Activated CD4-positive, CD25-positive, alpha-beta regulatory T cell (primary cell): Measurements from ENCODE around the gene L3MBTL4.

ENCODE experiments used
- DNase-seq, 4 experiments: peaks; one replicate each; lab custom pipeline; 2025; lab: John Stamatoyannopoulos, UW

L3MBTL4 gene

DNA sequence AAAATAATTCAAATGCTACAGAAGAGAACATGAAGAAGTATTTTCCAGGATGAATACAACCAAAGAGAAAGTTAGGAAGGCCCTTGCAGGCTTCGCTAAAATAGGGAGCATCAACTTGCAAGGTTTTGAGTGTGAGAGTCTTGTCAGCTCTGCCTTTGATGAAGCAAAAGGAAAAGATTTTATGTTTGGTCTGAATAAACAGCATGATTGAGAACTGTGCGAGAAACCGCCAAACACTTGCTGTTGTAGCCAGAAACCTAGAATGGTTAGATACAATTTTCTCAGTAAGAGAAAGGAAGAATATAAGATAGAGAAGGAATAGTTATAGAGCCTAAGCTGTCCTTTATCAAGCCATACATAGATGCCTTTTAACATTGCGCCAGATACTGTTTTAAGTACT lies 163.6 kb downstream of the L3MBTL4 start:
- DNase-seq, result no peak

DNA sequence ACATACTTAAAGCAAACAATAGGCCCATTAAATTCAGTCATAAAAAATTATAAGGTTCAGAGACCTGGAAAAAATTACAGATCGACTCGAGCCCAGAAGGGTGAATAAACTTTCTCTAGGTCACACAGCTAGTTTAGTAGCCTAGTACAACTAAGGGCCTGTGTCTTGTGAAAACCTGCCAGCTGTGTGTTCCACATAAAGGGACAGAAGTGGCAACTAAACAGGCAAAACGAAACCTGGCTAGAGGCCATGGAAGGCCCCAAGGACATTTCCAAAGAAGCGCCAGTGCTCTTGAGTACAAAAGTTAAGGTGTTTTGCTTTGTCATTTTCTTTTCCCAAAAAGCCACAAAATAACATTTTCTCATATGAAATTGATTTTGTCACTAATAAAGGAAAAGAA lies 164.9 kb downstream of the L3MBTL4 start:
- DNase-seq, result no peak

DNA sequence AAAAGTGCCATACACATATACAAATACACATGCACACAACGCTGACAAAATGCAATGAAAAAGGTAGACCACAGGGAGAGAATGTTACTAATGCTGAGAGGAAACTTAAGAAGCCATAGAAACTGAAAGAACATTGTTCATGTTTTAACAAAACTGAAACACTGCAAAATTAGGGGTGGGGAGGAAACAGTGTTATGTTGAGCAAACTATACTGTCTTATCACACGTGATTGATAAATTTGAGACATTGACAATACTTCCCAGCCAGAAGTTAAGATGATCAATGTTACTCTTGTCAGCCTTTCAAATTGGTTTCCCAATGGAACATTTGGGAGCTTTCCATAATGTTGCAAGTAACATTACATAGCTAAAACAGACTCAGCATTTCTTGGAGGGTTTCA lies 165.5 kb downstream of the L3MBTL4 start:
- DNase-seq, result no peak

DNA sequence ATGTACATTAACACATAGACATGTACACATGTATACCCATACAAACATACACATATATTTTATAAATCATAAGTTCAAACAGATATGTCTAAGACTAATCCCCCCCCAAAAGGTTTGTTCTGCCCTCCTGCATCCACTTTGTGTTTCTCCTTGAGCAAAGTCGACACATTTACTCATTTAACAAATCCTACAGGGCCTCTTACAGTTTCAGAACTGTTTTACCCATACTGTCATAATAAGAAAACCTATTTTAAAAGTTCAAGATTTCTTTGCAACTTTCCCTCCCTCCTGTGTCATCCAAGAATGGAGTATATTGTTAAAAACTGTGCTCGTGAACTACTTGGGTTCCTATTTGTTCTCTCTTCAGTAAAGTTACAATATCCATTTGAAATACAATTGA lies 166.7 kb downstream of the L3MBTL4 start:
- DNase-seq, result no peak

DNA sequence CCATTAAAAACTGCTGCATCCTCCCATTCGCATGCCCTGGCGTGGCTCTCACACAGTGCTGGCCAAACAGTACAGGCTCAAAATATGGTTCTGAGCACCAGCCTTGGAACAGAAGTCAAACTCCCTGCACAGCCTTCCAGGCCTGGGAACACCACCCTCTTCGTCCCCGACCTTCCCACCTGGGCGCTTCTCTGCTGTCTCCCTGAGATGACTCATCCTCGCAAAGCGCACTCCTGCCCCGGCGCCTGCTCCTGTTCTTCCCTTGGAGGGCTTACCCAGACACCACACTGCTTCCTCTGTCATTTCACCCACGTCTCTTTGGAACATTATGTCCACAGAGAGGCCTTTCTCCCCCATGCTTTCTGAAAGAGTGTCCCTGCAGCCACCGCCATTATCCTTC lies 172.7 kb downstream of the L3MBTL4 start:
- no peak for DNase-seq

DNA sequence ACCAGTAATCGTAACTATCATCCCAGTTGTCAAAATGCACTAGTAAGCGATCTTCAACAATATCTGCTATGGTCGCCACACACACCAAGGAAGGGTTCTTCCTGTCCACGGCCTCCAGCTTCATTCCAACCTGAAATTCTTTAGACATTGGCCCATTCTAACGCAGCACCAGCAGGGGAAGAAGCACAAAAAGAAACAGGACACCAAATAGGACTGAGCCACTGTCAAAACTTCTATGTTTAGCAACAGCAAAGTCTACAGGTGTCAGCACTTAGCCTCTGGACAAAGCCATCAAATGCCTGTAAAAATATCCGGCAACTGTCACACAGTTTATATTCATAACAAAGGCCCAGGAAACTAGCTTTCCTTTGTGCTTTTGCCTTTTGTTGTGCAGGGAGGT lies 175.0 kb downstream of the L3MBTL4 start:
- no peak for DNase-seq

DNA sequence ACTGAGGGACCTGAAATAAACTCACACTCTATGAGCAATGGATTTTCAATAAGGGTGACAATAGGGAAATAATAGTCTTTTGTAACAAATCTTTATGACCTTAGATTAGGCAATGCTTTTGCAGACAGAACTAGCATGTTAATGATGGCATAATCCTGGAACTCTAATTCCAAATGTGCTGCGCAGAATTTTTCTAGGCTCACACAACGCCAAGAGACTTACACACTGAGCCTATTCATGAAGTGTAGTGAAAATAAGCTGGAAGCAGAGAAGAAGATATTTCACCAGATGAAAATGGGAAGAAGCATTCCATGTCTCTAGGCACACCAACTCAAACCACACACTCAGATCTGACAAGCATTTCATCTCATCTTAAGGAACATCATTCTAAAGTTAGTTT lies 178.5 kb downstream of the L3MBTL4 start:
- no peak for DNase-seq

DNA sequence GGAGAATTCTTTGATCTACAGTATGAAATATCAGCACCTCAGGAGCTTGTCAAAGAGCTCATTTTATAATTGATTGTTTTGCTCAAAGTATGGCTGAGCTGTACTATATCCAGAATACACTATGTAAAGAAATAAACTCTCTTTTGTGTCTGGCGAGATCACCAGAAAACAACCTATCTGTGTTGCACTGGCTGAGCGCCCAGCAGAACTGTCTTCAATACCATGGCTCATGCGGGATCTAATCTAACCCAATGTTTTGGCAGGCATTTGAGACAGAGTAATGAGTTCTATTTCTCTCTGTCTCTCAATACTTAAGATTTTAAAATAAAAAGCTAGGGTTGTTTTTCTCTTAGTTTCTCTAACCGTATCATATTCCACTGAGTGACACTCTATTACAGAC lies 192.4 kb downstream of the L3MBTL4 start:
- no peak for DNase-seq

DNA sequence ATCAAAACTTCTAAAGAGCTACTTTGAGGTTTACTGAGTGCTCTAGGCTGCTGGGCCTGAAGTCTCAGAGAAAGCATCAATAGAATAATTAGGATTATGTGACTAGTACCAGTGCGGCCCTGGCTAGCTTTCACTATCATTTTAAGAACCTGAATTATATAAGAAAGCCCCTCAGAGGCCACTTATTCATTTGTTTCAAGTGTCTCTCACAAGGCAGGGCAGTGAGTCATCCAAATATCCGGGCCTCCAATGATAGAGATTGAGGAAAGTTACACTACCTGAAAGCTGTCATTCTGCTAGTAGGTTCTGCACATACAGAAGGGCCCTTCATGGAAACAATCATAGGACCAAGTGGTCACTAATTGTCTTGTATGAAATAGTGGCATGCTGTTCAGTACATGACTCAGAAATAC lies 193.1 kb downstream of the L3MBTL4 start:
- DNase-seq, result no peak

DNA sequence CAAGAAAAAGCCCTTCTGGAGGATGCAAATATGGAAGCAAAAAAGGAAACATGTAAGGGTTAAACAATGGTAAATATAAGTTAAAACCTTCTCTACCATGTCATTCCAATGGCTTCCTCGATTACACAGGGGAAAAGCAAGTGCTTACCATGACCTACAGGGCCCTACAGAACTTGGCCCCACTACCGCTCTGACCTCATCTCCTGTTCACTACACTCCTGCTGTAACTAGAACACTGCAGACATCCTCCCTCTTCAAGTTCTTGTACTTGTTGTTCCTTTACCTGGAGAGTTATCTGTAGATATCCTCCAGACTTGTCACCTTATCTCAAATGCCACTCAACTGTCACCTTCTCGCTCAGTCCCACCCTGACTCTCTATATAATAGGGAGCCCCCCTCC lies 194.6 kb downstream of the L3MBTL4 start:
- no peak for DNase-seq

DNA sequence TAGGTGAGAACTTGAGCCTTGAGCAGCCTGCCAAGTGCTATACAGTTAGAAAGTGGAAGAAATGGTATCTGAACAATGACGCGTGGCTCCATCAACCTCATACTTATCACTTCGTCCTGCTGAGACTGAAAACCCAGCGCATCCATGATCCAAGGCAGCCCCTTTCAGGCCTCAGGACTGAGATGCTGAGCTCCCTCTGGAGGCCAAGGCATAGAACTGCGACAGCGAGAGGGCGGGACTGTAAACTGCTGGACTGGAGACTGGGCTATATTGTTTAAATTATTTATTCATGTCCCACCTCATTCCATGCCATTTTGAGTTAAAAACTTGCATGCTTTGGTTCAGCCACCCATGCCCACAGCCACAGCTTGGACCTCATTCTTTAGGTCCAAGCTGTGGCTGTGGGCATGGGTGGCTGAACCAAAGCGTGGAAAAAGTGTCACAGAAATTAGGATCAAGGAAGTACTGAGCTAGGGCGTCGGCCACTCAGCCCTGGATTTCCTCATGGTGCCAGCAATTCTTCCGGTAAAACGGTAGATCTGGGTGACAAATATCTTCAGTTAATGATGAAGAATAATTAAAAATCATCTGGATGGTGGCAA lies 195.5 kb downstream of the L3MBTL4 start:
- no peak for DNase-seq

DNA sequence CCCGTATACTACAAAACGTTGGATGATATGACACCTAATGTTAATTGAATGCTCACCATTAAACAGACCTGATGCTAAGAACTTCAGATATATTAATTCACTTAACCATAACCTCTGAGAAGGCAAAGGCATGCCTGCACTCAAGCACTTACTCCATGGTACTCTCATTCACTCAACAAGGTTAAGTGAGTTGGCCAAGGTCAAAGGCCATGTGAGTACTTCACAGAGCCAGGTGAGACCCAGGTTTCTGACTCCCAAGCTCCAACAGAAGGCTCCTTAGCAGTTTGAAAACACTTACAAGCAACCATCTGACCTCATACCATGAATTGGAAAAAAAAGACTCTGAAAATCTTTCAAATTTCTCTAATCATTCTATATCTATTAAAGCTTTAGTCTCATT lies 198.8 kb downstream of the L3MBTL4 start:
- no peak for DNase-seq

DNA sequence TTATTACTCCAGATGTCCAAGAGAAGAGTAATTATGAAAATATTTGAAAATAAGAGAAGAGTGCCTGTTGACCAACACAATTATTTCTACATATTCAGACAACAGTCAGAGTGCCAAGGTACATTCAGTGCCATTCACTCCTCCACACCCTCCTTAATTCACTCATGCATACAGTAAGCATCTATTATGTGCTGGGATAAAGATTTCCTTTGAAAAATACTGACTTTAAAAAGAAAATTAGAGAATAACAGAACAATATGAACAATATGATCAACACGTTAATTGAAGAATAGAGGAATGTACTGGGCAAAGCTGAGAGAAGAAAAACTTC lies 203.6 kb downstream of the L3MBTL4 start:
- no peak for DNase-seq

DNA sequence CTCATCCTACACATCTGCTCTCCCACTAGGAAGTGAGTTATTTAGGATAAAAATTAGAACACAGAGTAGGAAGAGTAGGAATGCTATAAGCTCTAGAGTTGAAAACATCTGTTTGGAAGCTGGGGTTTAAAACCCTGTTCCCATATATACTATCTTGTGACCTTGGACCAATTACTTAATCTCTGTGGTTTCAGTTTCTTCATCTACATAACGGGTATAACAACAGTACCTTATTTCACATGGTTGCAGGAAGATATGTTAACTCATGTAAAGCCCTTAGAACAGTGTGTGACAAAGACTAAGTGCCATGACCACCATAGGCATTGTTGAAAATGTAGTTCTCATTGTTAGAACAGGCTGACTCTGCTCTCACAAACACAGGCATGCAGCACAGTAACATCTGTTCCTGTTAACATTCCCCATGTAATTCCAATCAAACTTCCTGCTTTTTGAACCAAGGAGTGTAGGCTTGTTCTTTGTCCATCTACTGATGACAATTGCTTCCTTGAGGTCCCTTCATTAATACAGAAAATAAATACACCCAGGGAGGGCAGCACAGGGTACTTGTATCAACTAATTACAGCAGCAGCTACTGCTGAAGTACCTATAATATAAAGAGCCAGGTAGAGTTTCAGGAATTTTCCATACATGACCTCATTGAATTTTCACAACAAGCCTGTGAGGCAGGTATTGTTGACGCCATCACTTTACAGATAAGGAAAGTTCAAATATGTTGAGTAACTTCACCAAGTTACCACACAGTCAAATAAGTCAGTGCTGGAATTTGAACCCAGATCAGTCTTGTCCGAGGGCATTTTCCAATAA lies 204.2 kb downstream of the L3MBTL4 start:
- DNase-seq, result no peak

DNA sequence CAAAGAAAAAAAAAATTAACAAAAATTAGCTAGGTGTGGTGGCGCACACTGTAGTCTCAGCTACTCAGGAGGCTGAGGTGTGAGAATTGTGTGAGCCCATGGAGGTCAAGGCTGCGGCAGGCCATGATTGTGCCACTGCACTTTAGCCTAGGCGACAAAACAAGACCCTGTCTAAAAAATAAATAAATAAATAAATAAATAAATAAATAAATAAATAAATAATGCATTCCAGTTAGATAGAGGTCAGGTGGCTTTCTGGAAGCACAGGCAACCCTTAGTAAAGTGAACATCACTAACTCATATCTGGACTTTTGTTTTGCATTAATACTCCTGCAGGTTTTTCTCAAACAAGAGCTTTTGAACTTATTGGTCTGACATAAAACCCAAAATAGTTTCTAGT lies 206.8 kb downstream of the L3MBTL4 start:
- DNase-seq, result no peak

DNA sequence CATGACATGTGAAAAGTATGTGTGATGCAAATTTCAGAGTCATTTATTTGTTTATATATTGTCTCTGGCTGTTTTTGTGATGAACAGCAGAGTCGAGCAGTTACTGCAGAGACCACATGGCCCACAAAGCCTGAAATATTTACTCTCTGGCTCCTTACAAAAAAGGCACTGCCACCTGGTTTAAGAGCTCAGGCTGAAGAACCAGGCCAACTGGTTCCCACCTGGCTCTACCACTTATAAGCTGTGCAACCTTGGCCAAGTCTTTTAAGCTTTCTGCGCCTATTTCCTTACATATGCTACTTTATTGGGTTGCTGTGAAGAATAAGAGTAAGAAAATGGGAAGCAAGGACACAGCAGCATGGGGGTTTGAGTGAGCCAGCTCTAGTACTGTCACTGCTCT lies 207.6 kb downstream of the L3MBTL4 start:
- no peak for DNase-seq

DNA sequence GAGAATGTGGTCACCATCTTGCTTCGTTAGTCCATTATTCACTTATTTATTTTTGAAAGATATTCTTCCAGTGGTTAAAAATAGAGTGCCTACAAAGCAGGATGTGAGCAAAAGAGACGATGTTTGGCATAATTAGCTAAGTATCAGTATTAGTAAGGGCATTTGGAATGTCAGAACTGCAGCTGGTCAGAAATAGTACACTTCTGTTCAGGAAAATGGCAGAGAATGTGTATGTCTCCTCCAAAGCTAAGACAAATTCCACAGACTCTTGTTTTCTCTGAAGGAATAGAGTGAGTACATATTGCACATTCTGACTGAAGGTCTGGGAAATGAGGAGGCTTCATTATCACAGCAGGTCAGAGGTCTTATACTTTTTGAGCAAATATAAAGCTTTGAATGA lies 209.0 kb downstream of the L3MBTL4 start:
- no peak for DNase-seq

DNA sequence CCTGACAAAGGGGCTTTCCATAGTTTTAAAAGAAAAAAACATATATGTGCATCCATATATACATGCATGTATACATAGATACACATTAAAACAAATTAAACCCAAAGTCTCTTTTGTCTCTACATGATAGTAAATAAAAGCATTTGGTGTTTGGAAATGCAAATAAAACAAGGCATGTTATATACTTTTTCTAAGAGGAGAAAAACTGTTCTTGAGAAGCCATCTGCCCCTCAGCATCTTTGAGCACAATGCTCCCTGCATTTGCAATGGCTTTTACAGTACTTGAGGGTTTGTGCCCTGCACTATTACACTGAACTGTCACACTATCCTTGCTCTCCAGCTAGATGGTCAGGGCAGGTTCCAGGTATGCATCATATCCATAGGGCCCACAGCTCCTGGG lies 210.2 kb downstream of the L3MBTL4 start:
- DNase-seq, result no peak

DNA sequence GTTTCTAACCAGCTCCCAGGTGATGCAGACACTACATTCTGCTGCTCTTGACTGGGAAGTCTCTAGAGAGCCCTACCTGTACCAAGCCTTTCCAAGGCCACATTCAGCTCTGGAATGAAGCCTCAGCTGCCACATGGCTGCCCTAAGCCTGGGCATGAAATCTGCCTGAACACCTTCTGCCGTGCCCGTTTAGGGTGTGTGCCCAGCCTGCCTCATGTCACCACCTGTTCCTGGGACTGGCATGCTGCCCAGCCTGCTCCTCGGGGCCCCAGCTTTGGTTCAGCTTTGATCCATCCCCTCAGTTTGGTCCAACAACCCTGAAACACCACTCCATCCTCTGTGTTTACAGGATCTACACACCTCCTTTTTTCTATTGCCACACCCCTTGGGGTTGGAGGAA lies 210.9 kb downstream of the L3MBTL4 start:
- DNase-seq, result no peak

DNA sequence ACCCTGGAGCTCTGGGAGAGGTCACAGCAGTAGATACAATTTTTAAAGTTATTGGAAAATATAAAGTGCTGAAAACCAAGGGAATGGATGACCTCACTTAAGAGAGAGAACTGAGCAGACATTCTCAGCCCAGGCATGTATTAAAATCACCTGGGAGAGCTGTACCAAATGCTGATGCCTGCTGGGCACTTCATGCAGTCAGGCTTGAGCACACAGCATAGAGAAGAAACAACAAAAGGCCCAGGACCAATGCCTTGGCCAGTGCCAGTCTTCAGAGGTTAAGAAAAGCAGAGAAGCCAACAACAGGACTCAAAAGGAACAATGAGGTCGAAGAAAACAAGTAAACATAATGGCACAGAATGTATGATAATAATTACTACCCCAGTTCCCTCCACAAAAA lies 211.8 kb downstream of the L3MBTL4 start:
- no peak for DNase-seq

DNA sequence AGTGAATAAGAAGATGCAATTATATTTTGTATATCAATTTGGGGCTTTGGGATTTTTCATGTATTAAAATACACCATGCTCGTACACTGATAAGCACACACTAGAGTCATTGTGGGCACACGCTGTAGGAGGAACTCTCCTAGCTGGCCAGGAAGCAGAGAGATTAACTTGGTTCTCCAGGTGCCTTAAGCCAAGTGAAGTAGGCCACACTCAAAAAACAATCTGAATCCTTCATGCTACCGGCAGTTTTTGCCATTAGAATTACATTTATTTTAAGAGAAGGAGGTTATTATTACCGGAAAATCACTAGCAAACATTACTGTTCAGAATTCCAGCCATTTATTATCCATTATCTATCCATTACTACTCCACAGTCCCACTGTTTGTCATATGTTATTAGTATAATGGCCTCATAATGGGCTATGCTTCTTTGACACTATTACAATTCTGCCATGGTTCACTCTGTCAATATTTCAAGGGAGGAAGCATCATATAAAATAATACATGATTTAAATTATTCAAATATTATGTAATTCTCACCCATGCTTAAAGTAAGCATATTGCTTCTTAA lies 214.4 kb downstream of the L3MBTL4 start:
- no peak for DNase-seq

DNA sequence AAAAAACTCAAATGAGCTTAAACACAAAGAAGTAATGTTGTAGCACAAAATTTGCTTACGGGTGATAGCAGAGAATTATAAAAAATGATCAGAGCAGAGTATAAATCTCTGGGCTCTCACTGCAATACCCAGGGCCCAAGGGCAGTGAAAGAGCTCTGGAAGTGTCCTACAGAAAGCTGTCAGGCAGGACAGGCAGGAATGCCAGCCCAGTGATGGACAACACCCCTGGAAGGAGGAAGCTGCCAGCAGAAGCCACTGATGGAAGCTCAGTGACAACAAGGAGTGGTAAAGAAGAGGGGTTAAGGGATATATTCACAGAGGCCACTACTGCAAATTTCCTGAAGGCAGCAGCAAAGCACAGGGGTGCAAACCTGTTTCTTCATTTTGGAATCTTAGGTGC lies 214.9 kb downstream of the L3MBTL4 start:
- DNase-seq, result no peak

DNA sequence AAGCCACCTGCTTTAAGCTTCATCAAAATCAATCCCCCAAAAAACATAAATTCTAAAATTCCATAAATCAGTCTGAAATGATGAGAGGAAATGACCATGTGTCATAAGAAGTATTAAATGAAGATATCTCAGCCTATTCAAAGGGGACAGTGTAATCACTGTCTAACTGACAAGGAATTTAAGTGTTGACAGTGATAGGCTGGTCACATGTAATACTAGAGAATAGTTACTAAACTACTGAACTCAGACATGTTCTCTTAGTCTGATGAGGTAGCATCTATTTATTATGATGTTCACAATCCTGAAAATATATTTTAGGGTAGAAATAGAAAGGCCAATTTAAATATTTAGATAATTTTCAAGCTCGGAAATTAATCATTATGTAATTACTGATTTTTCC lies 216.1 kb downstream of the L3MBTL4 start:
- no peak for DNase-seq

DNA sequence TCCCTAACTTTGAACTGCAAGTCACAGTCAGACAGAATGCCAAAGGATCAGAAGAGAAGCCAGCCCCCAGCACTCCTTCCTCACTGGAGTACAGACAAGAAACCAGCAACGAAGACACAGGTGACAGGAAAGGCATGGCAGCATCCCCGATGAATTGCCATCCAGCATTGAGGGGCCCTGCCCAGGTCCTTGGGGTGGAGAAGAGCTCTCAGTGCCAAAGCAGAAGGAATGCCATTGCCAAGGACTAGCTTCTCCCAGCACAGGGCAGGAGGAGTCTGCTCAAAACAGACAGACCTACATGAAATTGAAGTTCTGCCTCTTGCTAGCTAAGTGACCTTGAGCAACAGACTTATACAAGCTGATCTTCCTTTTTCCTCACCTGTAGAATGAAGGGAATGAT lies 220.1 kb downstream of the L3MBTL4 start:
- DNase-seq, result no peak
